HPDE6-E6E7 (cell line): ENCODE results near the gene EXOC6B.

Experiments used
- DNase-seq: peaks from one replicate; pipeline ENCODE4 v3.0.0; 2011; ENCODE audit warnings: missing footprints; ENCODE audit errors: extremely low spot score

The EXOC6B gene

GRCh38 chr2:72214429-72215143 lies 611.2 kb downstream of the EXOC6B start:
- no peak for DNase-seq

- DNase-seq: no peak
Measured at GRCh38 chr2:72212486-72212855, 613.4 kb downstream of the EXOC6B start.

- DNase-seq: no peak
Measured at GRCh38 chr2:72211777-72212485, 613.9 kb downstream of the EXOC6B start.

- no peak for DNase-seq
Measured at GRCh38 chr2:72211350-72211749, 614.5 kb downstream of the EXOC6B start.

GRCh38 chr2:72210470-72210869 lies 615.4 kb downstream of the EXOC6B start:
- DNase-seq: no peak

GRCh38 chr2:72208225-72208624 lies 617.6 kb downstream of the EXOC6B start:
- DNase-seq: no peak

- no peak for DNase-seq
Measured at GRCh38 chr2:72207334-72207733, 618.5 kb downstream of the EXOC6B start.

GRCh38 chr2:72205504-72205881 lies 620.3 kb downstream of the EXOC6B start:
- DNase-seq: no peak

- no peak for DNase-seq
Measured at GRCh38 chr2:72204786-72205503, 620.9 kb downstream of the EXOC6B start.

GRCh38 chr2:72204156-72204785 lies 621.6 kb downstream of the EXOC6B start:
- no peak for DNase-seq

GRCh38 chr2:72198532-72199241 lies 627.1 kb downstream of the EXOC6B start:
- peak; percentile 32 for DNase-seq

- no peak for DNase-seq
Measured at GRCh38 chr2:72193723-72194122, 632.1 kb downstream of the EXOC6B start.

- no peak for DNase-seq
Measured at GRCh38 chr2:72191441-72191840, 634.4 kb downstream of the EXOC6B start.

- no peak for DNase-seq
Measured at GRCh38 chr2:72185206-72185605, 640.6 kb downstream of the EXOC6B start.

GRCh38 chr2:72183466-72183865 lies 642.4 kb downstream of the EXOC6B start:
- no peak for DNase-seq

GRCh38 chr2:72183016-72183415 lies 642.8 kb downstream of the EXOC6B start:
- no peak for DNase-seq

- no peak for DNase-seq
Measured at GRCh38 chr2:72182547-72182946, 643.3 kb downstream of the EXOC6B start.

- DNase-seq: no peak
Measured at GRCh38 chr2:72181616-72182015, 644.2 kb downstream of the EXOC6B start.

- DNase-seq: no peak
Measured at GRCh38 chr2:72180351-72180750, 645.5 kb downstream of the EXOC6B start.

- no peak for DNase-seq
Measured at GRCh38 chr2:72178551-72178950, 647.3 kb downstream of the EXOC6B start.

GRCh38 chr2:72176281-72176680 lies 649.6 kb downstream of the EXOC6B start:
- no peak for DNase-seq

- no peak for DNase-seq
Measured at GRCh38 chr2:72175636-72176035, 650.2 kb downstream of the EXOC6B start.
